ENCODE measurements around the gene PRUNE2.

DNA sequence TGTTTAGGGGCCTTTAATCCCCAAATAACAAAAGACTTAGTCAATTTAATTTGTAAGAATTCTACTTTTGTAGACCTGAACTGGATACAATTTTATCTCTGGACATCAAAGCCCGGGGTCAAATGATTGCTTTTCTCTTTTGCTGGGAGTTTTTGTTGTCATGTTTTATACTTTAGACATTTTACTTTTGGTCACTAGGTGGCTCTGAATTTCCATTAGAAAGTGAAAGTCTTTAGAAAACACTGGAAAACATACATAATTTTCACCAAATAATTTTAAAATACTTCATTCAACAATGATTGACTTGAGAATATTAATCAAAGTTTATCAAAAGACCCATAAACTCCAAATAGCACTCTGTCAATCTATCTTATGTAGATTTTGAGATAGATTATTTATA is 144.5 kb downstream of the PRUNE2 start:
- TF ChIP-seq, protein P1, sequence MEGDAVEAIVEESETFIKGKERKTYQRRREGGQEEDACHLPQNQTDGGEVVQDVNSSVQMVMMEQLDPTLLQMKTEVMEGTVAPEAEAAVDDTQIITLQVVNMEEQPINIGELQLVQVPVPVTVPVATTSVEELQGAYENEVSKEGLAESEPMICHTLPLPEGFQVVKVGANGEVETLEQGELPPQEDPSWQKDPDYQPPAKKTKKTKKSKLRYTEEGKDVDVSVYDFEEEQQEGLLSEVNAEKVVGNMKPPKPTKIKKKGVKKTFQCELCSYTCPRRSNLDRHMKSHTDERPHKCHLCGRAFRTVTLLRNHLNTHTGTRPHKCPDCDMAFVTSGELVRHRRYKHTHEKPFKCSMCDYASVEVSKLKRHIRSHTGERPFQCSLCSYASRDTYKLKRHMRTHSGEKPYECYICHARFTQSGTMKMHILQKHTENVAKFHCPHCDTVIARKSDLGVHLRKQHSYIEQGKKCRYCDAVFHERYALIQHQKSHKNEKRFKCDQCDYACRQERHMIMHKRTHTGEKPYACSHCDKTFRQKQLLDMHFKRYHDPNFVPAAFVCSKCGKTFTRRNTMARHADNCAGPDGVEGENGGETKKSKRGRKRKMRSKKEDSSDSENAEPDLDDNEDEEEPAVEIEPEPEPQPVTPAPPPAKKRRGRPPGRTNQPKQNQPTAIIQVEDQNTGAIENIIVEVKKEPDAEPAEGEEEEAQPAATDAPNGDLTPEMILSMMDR (IDR thresholded peaks at IDR 0.05), result peak; percentile 64
- TF ChIP-seq NFIC (IDR thresholded peaks at IDR 0.05; ENCODE audit: borderline replicate concordance) (no peak), FOXJ3 (CRISPR knock-in tag; IDR thresholded peaks at IDR 0.05) (no peak), EP300 (IDR thresholded peaks at IDR 0.05; ENCODE audit: borderline replicate concordance in 1 of 2, low read depth in 1 of 2, low read length in 1 of 2) (no peak), SMC3 (IDR thresholded peaks at IDR 0.05; ENCODE audit: low read depth, low read length) (0 out of 2 replicates have a peak, but pooled peaks have one; percentile 7), RAD21 (IDR thresholded peaks at IDR 0.05; ENCODE audit: low read length) (no peak), RCOR1 (IDR thresholded peaks at IDR 0.05; ENCODE audit: low read length) (no peak), SIN3A (IDR thresholded peaks at IDR 0.05; ENCODE audit: borderline replicate concordance, low read depth, low read length) (no peak), YY1 (IDR thresholded peaks at IDR 0.05; ENCODE audit: low read depth) (no peak), RXRA (IDR thresholded peaks at IDR 0.05; ENCODE audit: borderline replicate concordance, low read depth) (no peak), TEAD4 (IDR thresholded peaks at IDR 0.05; ENCODE audit: borderline replicate concordance, insufficient read depth) (no peak), GABPA (IDR thresholded peaks at IDR 0.05; ENCODE audit: low read depth) (no peak)
- TF ChIP-seq, protein P2, sequence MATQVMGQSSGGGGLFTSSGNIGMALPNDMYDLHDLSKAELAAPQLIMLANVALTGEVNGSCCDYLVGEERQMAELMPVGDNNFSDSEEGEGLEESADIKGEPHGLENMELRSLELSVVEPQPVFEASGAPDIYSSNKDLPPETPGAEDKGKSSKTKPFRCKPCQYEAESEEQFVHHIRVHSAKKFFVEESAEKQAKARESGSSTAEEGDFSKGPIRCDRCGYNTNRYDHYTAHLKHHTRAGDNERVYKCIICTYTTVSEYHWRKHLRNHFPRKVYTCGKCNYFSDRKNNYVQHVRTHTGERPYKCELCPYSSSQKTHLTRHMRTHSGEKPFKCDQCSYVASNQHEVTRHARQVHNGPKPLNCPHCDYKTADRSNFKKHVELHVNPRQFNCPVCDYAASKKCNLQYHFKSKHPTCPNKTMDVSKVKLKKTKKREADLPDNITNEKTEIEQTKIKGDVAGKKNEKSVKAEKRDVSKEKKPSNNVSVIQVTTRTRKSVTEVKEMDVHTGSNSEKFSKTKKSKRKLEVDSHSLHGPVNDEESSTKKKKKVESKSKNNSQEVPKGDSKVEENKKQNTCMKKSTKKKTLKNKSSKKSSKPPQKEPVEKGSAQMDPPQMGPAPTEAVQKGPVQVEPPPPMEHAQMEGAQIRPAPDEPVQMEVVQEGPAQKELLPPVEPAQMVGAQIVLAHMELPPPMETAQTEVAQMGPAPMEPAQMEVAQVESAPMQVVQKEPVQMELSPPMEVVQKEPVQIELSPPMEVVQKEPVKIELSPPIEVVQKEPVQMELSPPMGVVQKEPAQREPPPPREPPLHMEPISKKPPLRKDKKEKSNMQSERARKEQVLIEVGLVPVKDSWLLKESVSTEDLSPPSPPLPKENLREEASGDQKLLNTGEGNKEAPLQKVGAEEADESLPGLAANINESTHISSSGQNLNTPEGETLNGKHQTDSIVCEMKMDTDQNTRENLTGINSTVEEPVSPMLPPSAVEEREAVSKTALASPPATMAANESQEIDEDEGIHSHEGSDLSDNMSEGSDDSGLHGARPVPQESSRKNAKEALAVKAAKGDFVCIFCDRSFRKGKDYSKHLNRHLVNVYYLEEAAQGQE (IDR thresholded peaks at IDR 0.05; ENCODE audit: low read depth, low read length), result no peak
